OCI-M2 (cell line): ENCODE measurements around the gene ZFAND6.

Source experiments
- DNase-seq: peaks from one replicate; lab custom pipeline; 2025; ENCODE audit not compliant: unreplicated experiment; lab: John Stamatoyannopoulos, UW

The ZFAND6 gene

DNA sequence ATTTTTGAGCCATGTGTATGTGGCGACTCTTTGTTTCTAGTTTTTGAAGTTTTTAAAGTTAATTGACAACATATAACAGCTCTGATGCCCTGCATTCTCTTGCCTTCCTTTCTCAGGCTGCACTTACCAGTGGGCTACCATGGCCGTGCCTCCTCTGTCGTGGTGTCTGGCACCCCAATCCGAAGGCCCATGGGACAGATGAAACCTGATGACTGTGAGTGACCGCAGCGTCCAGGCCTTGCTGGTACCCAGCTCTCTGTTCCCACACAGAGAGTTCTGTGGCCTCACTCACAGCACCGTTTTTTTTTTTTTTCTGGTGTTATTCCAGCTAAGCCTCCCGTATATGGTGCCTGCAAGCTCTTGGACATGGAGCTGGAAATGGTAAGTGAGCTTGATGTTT is 108.5 kb downstream of the ZFAND6 start:
- no peak for DNase-seq

- no peak for DNase-seq
These were observed 108.9 kb downstream of the ZFAND6 start for GRCh38 chr15:80168421-80168820.

DNA sequence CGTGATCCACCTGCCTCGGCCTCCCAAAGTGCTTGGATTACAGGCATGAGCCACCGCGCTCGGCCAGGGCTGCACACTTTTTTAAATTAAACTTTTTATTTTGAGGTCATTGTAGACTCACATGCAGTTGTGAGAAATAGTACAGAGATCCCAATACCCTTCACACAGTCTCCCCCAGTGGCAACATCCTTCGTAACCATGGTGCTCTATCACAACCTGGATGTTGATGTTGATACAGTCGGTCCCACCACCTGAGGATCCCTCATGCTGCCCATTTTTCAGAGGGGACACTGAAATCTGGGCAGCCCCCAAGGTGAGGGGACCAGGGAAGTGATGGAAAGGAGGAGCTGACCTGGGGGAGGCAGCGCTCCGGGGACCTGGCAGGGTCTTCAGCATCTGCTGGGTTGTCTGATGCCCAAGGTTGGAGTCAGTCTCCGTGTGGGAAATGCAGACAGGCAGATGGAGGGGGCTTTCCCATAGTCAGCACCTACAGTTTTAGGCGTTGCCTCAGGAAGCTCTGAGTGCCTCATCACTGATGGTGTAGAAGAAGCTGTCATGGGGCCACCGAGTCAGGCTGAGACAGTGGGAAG is 110.4 kb downstream of the ZFAND6 start:
- no peak for DNase-seq

GRCh38 chr15:80170596-80170995 is 111.1 kb downstream of the ZFAND6 start:
- DNase-seq: no peak

DNA sequence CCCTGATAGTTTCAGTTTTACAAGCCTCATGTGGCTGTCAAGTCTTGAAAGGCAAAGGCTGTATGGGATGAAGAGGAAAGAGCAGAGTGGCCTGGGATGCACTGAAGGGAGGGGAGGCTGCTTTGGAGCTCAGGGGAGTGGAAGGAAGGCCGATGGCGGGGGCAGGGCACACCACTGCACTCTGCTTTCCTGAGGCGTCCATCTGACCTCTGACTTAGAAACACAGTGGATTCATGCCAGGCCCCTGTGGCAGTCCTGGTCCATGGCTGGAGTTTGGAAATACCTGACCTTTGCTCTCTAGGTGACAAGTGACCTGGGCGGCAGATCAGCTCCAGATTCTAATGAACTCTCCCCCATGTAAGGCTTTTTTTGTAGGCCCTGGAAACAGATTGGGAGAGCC is 112.3 kb downstream of the ZFAND6 start:
- DNase-seq: no peak

DNA sequence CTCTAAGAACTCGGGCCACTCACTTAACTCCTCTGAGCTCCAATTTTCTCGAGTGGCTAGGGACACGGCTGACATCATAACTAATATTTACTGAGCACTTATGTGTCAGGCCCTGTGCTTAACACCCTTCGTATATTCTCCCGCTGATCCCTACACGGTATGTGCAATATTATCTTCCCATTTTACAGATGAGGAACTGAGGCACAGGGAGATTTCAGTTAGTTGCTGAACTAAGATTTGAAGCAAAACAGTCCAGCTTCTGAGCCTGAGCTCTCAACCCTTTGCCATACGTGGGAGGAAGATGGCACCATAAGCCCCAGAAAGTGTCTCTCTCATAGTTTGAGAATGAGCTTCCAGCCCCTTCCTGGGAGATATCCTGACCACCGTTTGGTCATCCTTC is 112.9 kb downstream of the ZFAND6 start:
- DNase-seq: no peak

- DNase-seq: no peak
These were observed 113.7 kb downstream of the ZFAND6 start for GRCh38 chr15:80173022-80173759.

DNA sequence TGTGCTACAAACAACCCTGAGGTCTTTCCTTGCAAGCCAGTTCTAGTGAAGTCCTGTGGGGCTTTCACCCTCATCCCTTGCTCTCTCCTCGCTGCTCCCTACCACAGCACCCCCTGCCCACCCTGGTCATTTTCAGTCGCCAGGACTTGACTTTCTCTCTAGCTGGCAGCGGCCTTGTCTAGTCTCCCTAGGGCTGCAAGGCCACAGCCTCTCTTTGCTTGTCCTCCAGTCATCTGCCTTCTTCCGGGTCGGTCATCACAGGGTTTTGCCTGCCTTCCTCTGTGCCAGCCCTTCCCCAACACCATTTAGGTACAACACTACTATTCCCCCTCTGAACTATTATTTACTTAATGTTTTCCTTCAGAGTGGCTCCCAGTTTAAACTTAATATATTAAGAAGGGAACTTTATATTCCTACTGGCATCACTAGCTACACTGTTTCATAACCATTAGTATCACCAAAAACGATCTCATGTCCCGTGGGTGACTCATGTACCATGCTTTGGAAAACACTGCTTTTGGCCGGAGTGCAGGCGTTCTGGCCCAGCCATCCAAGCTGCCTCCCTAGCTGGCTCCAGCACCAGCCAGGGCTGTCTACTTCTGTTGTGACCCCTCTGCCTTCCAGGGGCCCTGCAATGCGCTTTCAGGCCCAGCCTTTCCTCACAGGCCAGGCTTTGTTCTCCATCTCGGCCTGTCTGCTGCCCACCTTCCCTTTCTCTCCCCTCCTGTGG is 114.7 kb downstream of the ZFAND6 start:
- no peak for DNase-seq

DNA sequence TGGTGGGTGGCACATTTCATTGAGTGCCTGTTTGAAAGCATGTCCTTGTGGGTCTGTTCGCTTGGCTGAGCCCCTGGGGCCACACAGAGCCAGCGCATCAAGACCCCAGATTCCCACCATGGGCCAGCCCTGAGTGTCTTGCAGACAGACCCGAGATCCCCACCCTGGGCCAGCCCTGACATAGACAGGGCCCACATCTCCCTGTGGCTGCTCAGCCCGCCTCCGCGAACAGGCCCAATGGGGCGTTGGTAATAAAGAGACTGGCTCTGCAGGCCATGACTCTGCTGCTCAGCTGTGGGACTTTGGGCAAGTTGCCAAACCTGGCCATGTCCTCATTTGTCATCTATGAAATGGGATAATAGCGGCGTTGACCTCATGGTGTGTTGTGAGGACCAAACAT is 116.0 kb downstream of the ZFAND6 start:
- no peak for DNase-seq

- no peak for DNase-seq
These were observed 117.0 kb downstream of the ZFAND6 start for GRCh38 chr15:80176443-80176842.

- DNase-seq: no peak
These were observed 117.7 kb downstream of the ZFAND6 start for GRCh38 chr15:80177156-80177555.

GRCh38 chr15:80179025-80179759 is 119.7 kb downstream of the ZFAND6 start:
- no peak for DNase-seq

- DNase-seq: no peak
These were observed 120.5 kb downstream of the ZFAND6 start for GRCh38 chr15:80179935-80180334.

GRCh38 chr15:80180468-80180867 is 121.0 kb downstream of the ZFAND6 start:
- DNase-seq: no peak

- no peak for DNase-seq
These were observed 121.5 kb downstream of the ZFAND6 start for GRCh38 chr15:80180986-80181385.

- DNase-seq: no peak
These were observed 123.3 kb downstream of the ZFAND6 start for GRCh38 chr15:80182611-80183261.

GRCh38 chr15:80183306-80183705 is 123.8 kb downstream of the ZFAND6 start:
- no peak for DNase-seq

- DNase-seq: no peak
These were observed 124.4 kb downstream of the ZFAND6 start for GRCh38 chr15:80183886-80184285.

DNA sequence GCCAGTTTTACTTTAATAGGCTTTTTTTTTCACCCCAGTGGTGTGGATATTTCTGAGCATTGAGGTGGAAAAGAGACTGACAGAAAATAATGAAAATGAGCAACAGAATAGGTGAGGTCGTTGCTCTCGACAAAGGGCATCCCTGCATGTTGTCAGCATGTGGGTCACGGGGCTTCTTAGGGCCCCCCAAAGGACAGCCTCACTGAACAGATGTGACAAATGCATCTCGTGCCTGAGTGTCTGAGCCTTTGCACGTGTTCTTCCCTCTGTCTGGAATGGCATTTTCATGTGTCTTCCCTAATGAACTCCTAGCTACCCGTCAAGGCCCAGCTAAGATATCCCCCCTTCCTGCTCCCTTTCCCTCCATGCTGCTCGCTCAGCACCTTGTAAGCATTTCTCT is 125.1 kb downstream of the ZFAND6 start:
- DNase-seq: no peak

DNA sequence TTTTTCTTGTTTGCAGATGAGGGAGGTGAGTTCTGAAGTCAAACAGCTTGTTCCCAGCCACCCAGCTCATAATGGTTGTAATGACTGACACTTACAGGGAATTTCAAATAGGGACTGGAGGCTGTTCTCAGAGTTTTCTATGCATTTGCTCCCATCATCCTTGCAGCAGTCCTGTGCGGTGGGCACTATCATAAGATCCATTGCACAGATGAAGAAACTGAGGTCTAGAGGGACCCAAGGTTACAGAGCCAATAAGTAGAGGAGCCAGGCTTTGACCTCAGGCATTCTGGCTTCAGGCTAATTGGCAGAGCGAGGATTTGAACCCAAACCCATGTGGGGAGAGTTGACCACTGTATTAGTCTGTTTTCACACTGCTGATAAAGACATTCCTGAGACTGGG is 125.7 kb downstream of the ZFAND6 start:
- DNase-seq: no peak

- DNase-seq: no peak
These were observed 126.6 kb downstream of the ZFAND6 start for GRCh38 chr15:80186066-80186465.
